Activated B cell treated with CpG ODN at 0.5 μM for 24 hours (primary cell): ENCODE measurements around the gene KCNF1. TPM values are rescaled to one million over a fixed set of nuclear protein-coding genes. Genes with fewer than 3 reads are reported as not detected.

Experiments
- ATAC-seq: fragments of 200-7000 bp; cut with Tn5 transposase; one replicate; pipeline ENCODE4 v1.10.0; 2021; ENCODE audit warnings: low read depth, mild to moderate bottlenecking, moderate library complexity
- CTCF ChIA-PET: fragments of 350-600 bp; sonication (Branson Sonifier 250); formaldehyde crosslinking; loops from one replicate; lab custom pipeline; 2021; ENCODE audit warnings: antibody characterized with exemption; lab: Charles Lee
- POLR2A ChIA-PET: fragments of 350-600 bp; sonication (Branson Sonifier 250); formaldehyde crosslinking; loops from one replicate; lab custom pipeline; 2021; ENCODE audit warnings: antibody characterized with exemption; lab: Charles Lee
- DNase-seq: peaks from one replicate; pipeline ENCODE4 v3.0.0; 2022
- H3K27ac Mint-ChIP-seq: one replicate; pipeline ENCODE4 v1.8.0; 2020; ENCODE audit warnings: mixed read lengths
- H3K27me3 Mint-ChIP-seq: one replicate; pipeline ENCODE4 v1.8.0; 2021; ENCODE audit warnings: mixed read lengths
- H3K36me3 Mint-ChIP-seq: one replicate; pipeline ENCODE4 v1.8.0; 2021; ENCODE audit warnings: low read depth, mixed read lengths
- H3K4me1 Mint-ChIP-seq: one replicate; pipeline ENCODE4 v1.8.0; 2021; ENCODE audit warnings: mixed read lengths
- H3K4me3 Mint-ChIP-seq: one replicate; pipeline ENCODE4 v1.8.0; 2020; ENCODE audit warnings: mild to moderate bottlenecking, mixed read lengths
- H3K9me3 Mint-ChIP-seq: one replicate; pipeline ENCODE4 v1.8.0; 2020; ENCODE audit warnings: mixed read lengths
- intact Hi-C: fragments of 100-400 bp; cut with micrococcal nuclease; formaldehyde crosslinking; loops from one replicate; pipeline ENCODE4 v1.15.1; 2024
- total RNA-seq: library from RNA; stranded (reverse); gene quantifications from 2 replicates; pipeline ENCODE4 v1.2.3, GENCODE V29; 2022
- TF ChIP-seq, protein P1 (sequence below): fragments of 200-600 bp; IDR thresholded peaks from one replicate; pipeline ENCODE4 v1.8.0; 2022; ENCODE audit warnings: antibody characterized with exemption, mild to moderate bottlenecking

KCNF1 gene
- total RNA-seq, 1 donor from 2014 or later = not detected

DNA sequence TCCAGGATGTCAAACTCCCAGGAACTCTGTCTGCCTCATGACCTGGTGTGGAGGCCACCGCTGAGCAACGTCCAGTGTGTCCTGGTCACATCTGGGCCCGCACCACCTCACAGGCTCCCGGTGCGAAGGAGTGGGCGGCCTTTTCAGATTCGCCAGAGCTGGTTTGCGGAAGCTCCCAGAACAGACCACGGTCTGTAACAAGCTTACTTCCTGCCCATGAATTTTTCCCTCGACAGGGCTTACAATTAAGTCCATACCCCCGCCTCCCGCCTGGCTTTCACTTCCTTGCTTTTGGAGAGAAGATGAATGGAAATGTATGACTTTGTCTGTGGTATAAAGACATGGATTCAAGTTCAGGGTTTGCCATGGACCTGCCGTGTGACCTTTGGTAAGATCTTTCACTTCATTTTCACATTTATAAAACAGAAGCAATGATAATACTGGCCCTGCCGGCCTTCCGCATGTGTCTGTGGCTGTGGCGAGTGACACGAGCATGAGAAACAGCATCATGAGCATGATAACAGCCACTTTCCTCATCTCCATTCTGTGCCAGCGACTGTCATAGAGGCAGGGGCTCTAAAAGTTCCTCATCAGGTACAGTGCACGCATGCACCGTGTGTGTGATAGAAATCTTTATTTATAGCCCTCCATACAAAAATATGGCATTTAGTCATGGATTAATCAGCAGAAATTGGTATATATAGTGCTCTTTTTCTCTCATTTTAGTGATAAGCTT lies 31.0 kb upstream of the KCNF1 start:
- TF ChIP-seq, protein P1, sequence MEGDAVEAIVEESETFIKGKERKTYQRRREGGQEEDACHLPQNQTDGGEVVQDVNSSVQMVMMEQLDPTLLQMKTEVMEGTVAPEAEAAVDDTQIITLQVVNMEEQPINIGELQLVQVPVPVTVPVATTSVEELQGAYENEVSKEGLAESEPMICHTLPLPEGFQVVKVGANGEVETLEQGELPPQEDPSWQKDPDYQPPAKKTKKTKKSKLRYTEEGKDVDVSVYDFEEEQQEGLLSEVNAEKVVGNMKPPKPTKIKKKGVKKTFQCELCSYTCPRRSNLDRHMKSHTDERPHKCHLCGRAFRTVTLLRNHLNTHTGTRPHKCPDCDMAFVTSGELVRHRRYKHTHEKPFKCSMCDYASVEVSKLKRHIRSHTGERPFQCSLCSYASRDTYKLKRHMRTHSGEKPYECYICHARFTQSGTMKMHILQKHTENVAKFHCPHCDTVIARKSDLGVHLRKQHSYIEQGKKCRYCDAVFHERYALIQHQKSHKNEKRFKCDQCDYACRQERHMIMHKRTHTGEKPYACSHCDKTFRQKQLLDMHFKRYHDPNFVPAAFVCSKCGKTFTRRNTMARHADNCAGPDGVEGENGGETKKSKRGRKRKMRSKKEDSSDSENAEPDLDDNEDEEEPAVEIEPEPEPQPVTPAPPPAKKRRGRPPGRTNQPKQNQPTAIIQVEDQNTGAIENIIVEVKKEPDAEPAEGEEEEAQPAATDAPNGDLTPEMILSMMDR = no peak
- Mint-ChIP-seq H3K9me3 (no peaks in the 10 kb centered on the region), H3K27me3 (peaks cover 25% of the 10 kb centered on the region), H3K4me1 (no peaks in the 10 kb centered on the region), H3K4me3 (no peak overlapping the region), H3K36me3 (no peaks in the 10 kb centered on the region), H3K27ac (no peak overlapping the region)
- intact Hi-C loops = no loop called here
- ATAC-seq = no peak
- CTCF ChIA-PET = no interaction called here
- POLR2A ChIA-PET = no interaction called here
- DNase-seq = no peak

DNA sequence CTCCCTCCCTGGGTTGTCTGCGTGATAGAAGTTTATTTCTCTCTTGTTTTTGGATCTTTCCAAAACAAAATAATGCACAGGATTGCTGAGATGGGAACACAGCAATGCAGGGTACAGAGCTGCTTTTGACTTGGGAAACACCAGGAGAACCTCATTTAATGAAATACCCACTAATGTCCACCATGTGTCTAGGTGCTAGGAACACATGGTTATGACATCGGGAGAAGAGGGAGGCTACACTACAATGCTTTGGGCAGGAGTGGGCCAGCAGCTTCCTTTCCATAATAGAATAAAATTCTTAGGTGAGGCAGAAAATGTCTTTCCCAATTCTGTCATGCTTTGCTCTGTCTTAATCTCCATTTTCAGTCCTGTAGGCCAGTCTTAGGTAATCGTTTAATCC lies 29.2 kb upstream of the KCNF1 start:
- ChIA-PET CTCF (no interaction called here), POLR2A (no interaction called here)
- no peak for ATAC-seq
- TF ChIP-seq, protein P1 = no peak
- Mint-ChIP-seq H3K27me3 (peaks cover 24% of the 10 kb centered on the region), H3K4me3 (no peak overlapping the region), H3K9me3 (no peaks in the 10 kb centered on the region), H3K27ac (no peak overlapping the region), H3K4me1 (no peaks in the 10 kb centered on the region), H3K36me3 (no peaks in the 10 kb centered on the region)
- DNase-seq = no peak
- intact Hi-C loops = no loop called here

- intact Hi-C loops = no loop called here
- TF ChIP-seq, protein P1 = no peak
- H3K4me1 Mint-ChIP-seq = no peaks in the 10 kb centered on the region
These were observed 28.7 kb upstream of the KCNF1 start for GRCh38 chr2:10883066-10883465.

GRCh38 chr2:10883801-10884478 lies 27.8 kb upstream of the KCNF1 start:
- Mint-ChIP-seq H3K36me3 (no peaks in the 10 kb centered on the region), H3K27me3 (peaks cover 18% of the 10 kb centered on the region), H3K27ac (no peak overlapping the region), H3K9me3 (peaks cover 2% of the 10 kb centered on the region), H3K4me3 (no peak overlapping the region), H3K4me1 (no peaks in the 10 kb centered on the region)
- ATAC-seq (no peak), DNase-seq (no peak)
- TF ChIP-seq, protein P1 = no peak
- intact Hi-C loops = no loop called here
- POLR2A ChIA-PET = interaction anchor here (0.5 kb wide), 1 partner anchor 19 kb away, joined by 3 read pairs; no protein-coding TSS in a partner anchor
- CTCF ChIA-PET = no interaction called here

More at GRCh38 chr2:10883066-10883465, 28.7 kb upstream of the KCNF1 start:
- H3K4me3 Mint-ChIP-seq = no peak overlapping the region
- H3K36me3 Mint-ChIP-seq = no peaks in the 10 kb centered on the region
- ATAC-seq = no peak
- DNase-seq = no peak
- H3K27ac Mint-ChIP-seq = no peak overlapping the region
- peaks cover 22% of the 10 kb centered on the region for H3K27me3 Mint-ChIP-seq
- ChIA-PET POLR2A (no interaction called here), CTCF (no interaction called here)
- H3K9me3 Mint-ChIP-seq = no peaks in the 10 kb centered on the region

DNA sequence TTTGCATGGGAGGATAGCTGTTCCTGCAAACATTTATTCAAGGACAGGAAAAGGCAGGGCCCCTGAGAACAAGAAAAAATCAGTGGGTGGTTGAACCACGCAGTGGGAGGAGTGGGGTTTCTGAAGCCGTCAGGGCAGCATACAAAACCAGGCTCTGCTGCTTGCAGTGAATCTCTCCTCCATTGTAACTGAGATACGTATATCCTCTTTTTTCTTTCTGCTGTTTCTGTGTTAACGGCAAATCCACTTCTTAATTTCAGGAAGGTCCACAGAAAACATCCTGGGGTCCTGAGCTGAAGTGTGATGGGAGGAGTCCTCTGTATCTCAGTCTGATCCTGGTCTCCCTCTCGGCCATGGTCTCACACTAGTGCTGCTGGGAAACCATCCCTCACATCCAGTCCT lies 27.2 kb upstream of the KCNF1 start:
- ATAC-seq = no peak
- POLR2A ChIA-PET = no interaction called here
- H3K4me1 Mint-ChIP-seq = no peaks in the 10 kb centered on the region

More for the DNA sequence above, 27.2 kb upstream of the KCNF1 start:
- CTCF ChIA-PET = no interaction called here
- H3K4me3 Mint-ChIP-seq = no peak overlapping the region
- H3K9me3 Mint-ChIP-seq = peaks cover 2% of the 10 kb centered on the region
- DNase-seq = no peak
- peaks cover 18% of the 10 kb centered on the region for H3K27me3 Mint-ChIP-seq
- intact Hi-C loops = no loop called here
- TF ChIP-seq, protein P1 = no peak
- no peaks in the 10 kb centered on the region for H3K36me3 Mint-ChIP-seq
- no peak overlapping the region for H3K27ac Mint-ChIP-seq
